Osteoblast (primary cell): ENCODE data around the gene RIN3. TPM values are rescaled to one million over a fixed set of nuclear protein-coding genes. Genes with fewer than 3 reads are reported as not detected.
A peak's percentile ranks its signal among the peaks of the same experiment; 100 is the strongest.

Experiments used
- DNase-seq: peaks from one replicate; pipeline ENCODE4 v3.0.0; 2011; ENCODE audit warnings: low spot score, mixed read lengths; ENCODE audit not compliant: insufficient read length; ENCODE audit errors: missing footprints
- H2AFZ ChIP-seq: 2 replicates; pipeline ENCODE4 v1.6.0; 2011; ENCODE audit warnings: mild to moderate bottlenecking, low read length
- H3K27ac ChIP-seq: 2 replicates; pipeline ENCODE4 v1.5.1; 2011; ENCODE audit warnings: mild to moderate bottlenecking, low read depth, low read length, moderate library complexity
- H3K27me3 ChIP-seq: 2 replicates; pipeline ENCODE4 v1.6.0; 2012; ENCODE audit warnings: mild to moderate bottlenecking, control low read depth, inconsistent platforms, low read length, moderate library complexity; ENCODE audit not compliant: insufficient read depth
- H3K36me3 ChIP-seq: 2 replicates; pipeline ENCODE4 v1.5.1; 2011; ENCODE audit warnings: mild to moderate bottlenecking, low read length, control low read depth, moderate library complexity; ENCODE audit not compliant: insufficient read depth
- H3K4me1 ChIP-seq: 2 replicates; pipeline ENCODE4 v1.5.1; 2011; ENCODE audit warnings: mild to moderate bottlenecking, low read length, control low read depth, moderate library complexity; ENCODE audit not compliant: insufficient read depth
- H3K4me2 ChIP-seq: 2 replicates; pipeline ENCODE4 v1.6.0; 2011; ENCODE audit warnings: mild to moderate bottlenecking, low read length; ENCODE audit not compliant: insufficient read depth
- H3K4me3 ChIP-seq: fragments of 200-600 bp; sonication (generic); 3 replicates; pipeline ENCODE4 v1.5.1; 2012; ENCODE audit warnings: mild to moderate bottlenecking, low read length, inconsistent platforms; ENCODE audit not compliant: insufficient read depth
- H3K79me2 ChIP-seq: 2 replicates; pipeline ENCODE4 v1.6.0; 2012; ENCODE audit warnings: mild to moderate bottlenecking, low read length, control low read depth, inconsistent platforms; ENCODE audit not compliant: insufficient read depth
- H3K9me3 ChIP-seq: 2 replicates; pipeline ENCODE4 v1.5.1; 2011; ENCODE audit warnings: low read depth, low read length, control low read depth
- H4K20me1 ChIP-seq: 2 replicates; pipeline ENCODE4 v1.6.0; 2012; ENCODE audit warnings: mild to moderate bottlenecking, low read length, control low read depth; ENCODE audit not compliant: insufficient read depth
- total RNA-seq: library from RNA; depleted of rRNA; stranded (reverse); fragments of >200 nt; gene quantifications from 2 replicates; pipeline ENCODE4 v1.2.3, GENCODE V29; 2012
- TF ChIP-seq, protein P1 (sequence below): IDR thresholded peaks from 2 replicates; pipeline ENCODE4 v1.5.1; 2011; ENCODE audit warnings: mild to moderate bottlenecking, low read depth, low read length, moderate library complexity; ENCODE audit errors: extremely low read depth

The RIN3 gene
- total RNA-seq, 1 donor: 7.6 TPM

DNA sequence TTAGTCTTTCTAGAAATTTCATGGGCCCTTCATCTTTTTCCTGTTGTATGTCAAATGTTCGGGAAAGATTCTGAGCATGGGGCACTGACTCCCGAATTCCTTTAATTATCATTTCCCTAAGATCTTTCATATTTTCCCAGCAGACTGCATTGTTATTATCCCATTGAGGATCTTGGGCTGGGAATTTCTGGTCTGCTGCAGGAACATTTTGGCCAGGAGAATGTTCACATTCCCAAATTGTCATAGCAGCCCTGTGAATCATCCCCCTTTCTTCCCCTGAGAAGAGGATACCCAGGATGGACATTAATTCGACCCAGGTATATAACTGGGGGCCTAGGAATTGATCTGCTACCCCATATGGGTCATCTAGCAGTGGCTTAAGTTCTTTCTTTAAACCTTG, 112.5 kb downstream of the RIN3 start:
- peak overlapping the region; percentile 66 for H3K4me2 ChIP-seq

DNA sequence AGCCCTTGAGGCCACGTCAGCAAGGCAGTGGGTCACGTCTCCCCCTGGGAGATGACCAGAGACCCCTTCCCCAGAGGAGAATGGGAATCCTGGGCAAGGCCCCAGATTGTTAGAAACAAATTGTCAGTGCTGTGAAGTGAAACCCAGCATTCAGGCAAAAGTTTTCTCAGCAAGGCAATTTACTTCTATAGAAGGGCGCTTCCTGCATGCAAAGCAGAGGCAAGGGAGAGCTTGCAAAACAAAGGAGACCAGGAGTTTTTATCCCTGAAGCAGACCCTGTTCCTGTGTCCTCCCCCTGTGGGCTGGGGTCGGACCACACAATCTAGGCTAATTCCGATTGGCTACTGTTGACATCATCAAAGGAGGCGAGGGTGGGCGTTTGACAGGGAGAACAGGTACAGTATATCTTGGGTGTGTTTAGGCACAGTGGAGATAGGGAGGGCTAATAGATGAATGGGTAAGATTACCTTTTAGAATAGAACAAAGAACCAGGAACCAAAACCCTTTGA, 114.2 kb downstream of the RIN3 start:
- TF ChIP-seq, protein P1, sequence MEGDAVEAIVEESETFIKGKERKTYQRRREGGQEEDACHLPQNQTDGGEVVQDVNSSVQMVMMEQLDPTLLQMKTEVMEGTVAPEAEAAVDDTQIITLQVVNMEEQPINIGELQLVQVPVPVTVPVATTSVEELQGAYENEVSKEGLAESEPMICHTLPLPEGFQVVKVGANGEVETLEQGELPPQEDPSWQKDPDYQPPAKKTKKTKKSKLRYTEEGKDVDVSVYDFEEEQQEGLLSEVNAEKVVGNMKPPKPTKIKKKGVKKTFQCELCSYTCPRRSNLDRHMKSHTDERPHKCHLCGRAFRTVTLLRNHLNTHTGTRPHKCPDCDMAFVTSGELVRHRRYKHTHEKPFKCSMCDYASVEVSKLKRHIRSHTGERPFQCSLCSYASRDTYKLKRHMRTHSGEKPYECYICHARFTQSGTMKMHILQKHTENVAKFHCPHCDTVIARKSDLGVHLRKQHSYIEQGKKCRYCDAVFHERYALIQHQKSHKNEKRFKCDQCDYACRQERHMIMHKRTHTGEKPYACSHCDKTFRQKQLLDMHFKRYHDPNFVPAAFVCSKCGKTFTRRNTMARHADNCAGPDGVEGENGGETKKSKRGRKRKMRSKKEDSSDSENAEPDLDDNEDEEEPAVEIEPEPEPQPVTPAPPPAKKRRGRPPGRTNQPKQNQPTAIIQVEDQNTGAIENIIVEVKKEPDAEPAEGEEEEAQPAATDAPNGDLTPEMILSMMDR: no peak
- no peak overlapping the region for H2AFZ ChIP-seq
- no peak overlapping the region for H3K4me3 ChIP-seq
- DNase-seq: no peak
- H3K27me3 ChIP-seq: no peaks in the 10 kb centered on the region
- H3K79me2 ChIP-seq: no peaks in the 10 kb centered on the region
- no peak overlapping the region for H3K27ac ChIP-seq
- H4K20me1 ChIP-seq: no peaks in the 10 kb centered on the region
- H3K36me3 ChIP-seq: peaks cover 17% of the 10 kb centered on the region
- H3K4me1 ChIP-seq: peaks cover 24% of the 10 kb centered on the region
- peaks cover 14% of the 10 kb centered on the region for H3K9me3 ChIP-seq
- H3K4me2 ChIP-seq: no peak overlapping the region

More for the DNA sequence above, 112.5 kb downstream of the RIN3 start:
- Histone ChIP-seq H2AFZ (no peak overlapping the region), H3K9me3 (peaks cover 20% of the 10 kb centered on the region), H3K27ac (peak overlapping the region; percentile 97), H3K27me3 (no peaks in the 10 kb centered on the region), H3K4me1 (peaks cover 24% of the 10 kb centered on the region), H3K36me3 (peaks cover 27% of the 10 kb centered on the region), H4K20me1 (no peaks in the 10 kb centered on the region), H3K79me2 (no peaks in the 10 kb centered on the region), H3K4me3 (no peak overlapping the region)
- DNase-seq: no peak
- TF ChIP-seq, protein P1: no peak

DNA sequence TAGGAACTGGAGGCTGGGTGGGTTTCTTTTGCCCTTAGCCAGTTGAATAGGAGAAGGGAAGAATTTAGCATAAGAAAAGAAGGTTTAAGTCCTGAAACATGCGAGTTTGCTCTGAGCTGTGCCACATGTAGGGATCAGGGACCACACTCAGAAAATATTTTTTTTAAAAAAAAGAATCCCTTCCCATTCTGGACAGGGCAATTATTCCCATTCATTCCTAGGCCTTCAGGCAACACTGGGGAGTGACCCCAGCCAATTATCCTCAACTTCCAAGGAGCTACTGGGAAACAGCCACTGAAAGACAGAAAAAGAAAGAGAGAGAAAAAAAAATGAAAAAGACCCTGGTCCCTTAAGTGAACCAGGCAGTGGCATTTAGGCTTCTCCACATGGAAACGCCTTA, 115.1 kb downstream of the RIN3 start:
- no peaks in the 10 kb centered on the region for H3K27me3 ChIP-seq
- H2AFZ ChIP-seq: no peak overlapping the region
- no peak overlapping the region for H3K27ac ChIP-seq
- TF ChIP-seq, protein P1: no peak
- no peak overlapping the region for H3K4me2 ChIP-seq
- H3K9me3 ChIP-seq: peaks cover 14% of the 10 kb centered on the region
- H3K4me3 ChIP-seq: no peak overlapping the region
- peaks cover 27% of the 10 kb centered on the region for H3K4me1 ChIP-seq
- no peaks in the 10 kb centered on the region for H3K79me2 ChIP-seq
- H3K36me3 ChIP-seq: peaks cover 11% of the 10 kb centered on the region
- H4K20me1 ChIP-seq: no peaks in the 10 kb centered on the region
- DNase-seq: no peak

- no peaks in the 10 kb centered on the region for H3K27me3 ChIP-seq
- no peak overlapping the region for H3K4me2 ChIP-seq
- H3K4me1 ChIP-seq: peaks cover 20% of the 10 kb centered on the region
- no peaks in the 10 kb centered on the region for H3K79me2 ChIP-seq
- no peaks in the 10 kb centered on the region for H4K20me1 ChIP-seq
- H3K4me3 ChIP-seq: no peak overlapping the region
- no peak for DNase-seq
- peaks cover 14% of the 10 kb centered on the region for H3K9me3 ChIP-seq
- H3K36me3 ChIP-seq: peaks cover 11% of the 10 kb centered on the region
- TF ChIP-seq, protein P1: no peak
- H2AFZ ChIP-seq: no peak overlapping the region
- H3K27ac ChIP-seq: no peak overlapping the region
These were observed 116.8 kb downstream of the RIN3 start for GRCh38 chr14:92630367-92630766.
